VCaP (cell line): ENCODE results near the gene TDRD3.

Experiments
- H3K27ac ChIP-seq: fragments of 450-650 bp; 2 replicates; pipeline ENCODE4 v1.5.1; 2017
- CTCF ChIP-seq: fragments of 450-650 bp; conservative IDR thresholded peaks from 2 replicates; pipeline ENCODE4 v1.5.1; 2017; ENCODE audit warnings: mild to moderate bottlenecking, moderate library complexity

TDRD3 gene

GRCh38 chr13:60538566-60538965 lies 141.5 kb downstream of the TDRD3 start:
- peak overlapping the region; percentile 53 for H3K27ac ChIP-seq
- TF ChIP-seq CTCF: no peak

GRCh38 chr13:60540276-60540675 lies 143.3 kb downstream of the TDRD3 start:
- TF ChIP-seq CTCF: no peak
- H3K27ac ChIP-seq: no peak overlapping the region

GRCh38 chr13:60562096-60562780 lies 165.2 kb downstream of the TDRD3 start:
- no peak for TF ChIP-seq CTCF
- H3K27ac ChIP-seq: no peak overlapping the region

- no peak for TF ChIP-seq CTCF
- H3K27ac ChIP-seq: peak overlapping the region; percentile 54; the same call in 1 of the 2 replicates
These were observed 174.6 kb downstream of the TDRD3 start for GRCh38 chr13:60571571-60571970.

- no peak for TF ChIP-seq CTCF
- H3K27ac ChIP-seq: peak overlapping the region; percentile 54
These were observed 175.2 kb downstream of the TDRD3 start for GRCh38 chr13:60572003-60572798.

GRCh38 chr13:60572855-60573254 lies 175.8 kb downstream of the TDRD3 start:
- peak overlapping the region; percentile 54 for H3K27ac ChIP-seq
- no peak for TF ChIP-seq CTCF

GRCh38 chr13:60574735-60575134 lies 177.7 kb downstream of the TDRD3 start:
- TF ChIP-seq CTCF: no peak
- no peak overlapping the region; the same call in 1 of the 2 replicates for H3K27ac ChIP-seq
